ENCODE results near the gene UBE2U.
A peak's percentile ranks its signal among the peaks of the same experiment; 100 is the strongest.

UBE2U gene

DNA sequence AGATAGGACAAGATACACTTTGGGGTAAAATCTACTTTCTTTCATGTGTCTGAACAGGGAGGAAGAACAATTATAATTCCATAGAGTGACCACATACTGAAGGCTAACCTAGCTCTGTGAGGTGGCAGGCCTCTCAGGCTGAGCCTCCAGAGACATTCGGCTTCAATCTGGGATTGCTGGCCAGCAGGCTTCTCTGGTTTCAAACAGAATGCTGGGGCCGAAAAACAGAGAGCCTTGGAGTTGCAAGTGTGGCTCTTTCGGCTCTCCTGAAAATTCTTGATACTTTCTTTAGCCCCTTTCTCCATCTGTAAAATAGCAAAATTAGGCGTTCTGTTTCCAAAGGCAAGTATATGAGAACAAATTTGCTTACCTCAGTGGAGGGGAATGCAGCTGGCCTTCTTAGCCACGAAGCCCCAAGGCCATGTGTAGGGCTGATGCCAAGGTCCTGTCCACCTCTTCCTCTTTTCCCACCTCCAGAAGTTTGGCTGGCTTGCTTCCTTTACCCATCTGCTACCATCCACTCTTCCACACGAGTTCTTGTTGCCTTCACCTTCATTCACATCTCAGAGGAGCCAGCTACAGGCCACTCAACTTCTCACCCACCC, 30.0 kb upstream of the UBE2U start:
- DNase-seq (ENCODE audit: low spot score): no peak
- H3K9me3 ChIP-seq (replicated peaks in 1 of 2; ENCODE audit: control insufficient read depth in 2 of 2, insufficient read depth in 1 of 2, low read depth in 1 of 2, low read length in 2 of 2): no peaks in the 10 kb centered on the region
- no CpG with 5 or more reads among the region's 6 CpGs for WGBS, 2 donors (ENCODE audit: extremely low coverage in 2 of 2, insufficient read length in 2 of 2, insufficient replicate concordance in 1 of 2)
- no peak overlapping the region for H2BK5ac ChIP-seq (ENCODE audit: low read length)
- no peak overlapping the region for H2AK5ac ChIP-seq (ENCODE audit: low read depth, low read length)
- H3K4me3 ChIP-seq (ENCODE audit: low read length in 2 of 2): no peak overlapping the region
- H2BK120ac ChIP-seq (ENCODE audit: low read depth, low read length): no peak overlapping the region
- H3K79me1 ChIP-seq (ENCODE audit: low read depth, low read length): no peaks in the 10 kb centered on the region
- no peak overlapping the region for H2BK15ac ChIP-seq (ENCODE audit: low read length)
- no peak overlapping the region for H3K4ac ChIP-seq (ENCODE audit: low read length)
- H3K14ac ChIP-seq (ENCODE audit: low read length): no peak overlapping the region
- no peak overlapping the region for H3K4me2 ChIP-seq (ENCODE audit: insufficient read depth, low read length, poor library complexity, severe bottlenecking)
- H3K27ac ChIP-seq (replicated peaks; ENCODE audit: low read length): no peak overlapping the region
- H2BK12ac ChIP-seq (ENCODE audit: low read length): no peak overlapping the region
- no peak overlapping the region for H2AFZ ChIP-seq (ENCODE audit: low read length)
- no peak overlapping the region for H3K23ac ChIP-seq (ENCODE audit: low read depth, low read length, poor library complexity)
- H3K4me1 ChIP-seq (ENCODE audit: control insufficient read depth in 2 of 2, insufficient read depth in 1 of 2, low read depth in 1 of 2, low read length in 2 of 2): peaks cover 0 to 2% of the 10 kb centered on the region in 2 donors
- no peaks in the 10 kb centered on the region for H3K27me3 ChIP-seq (ENCODE audit: control insufficient read depth in 3 of 3, insufficient read depth in 3 of 3, low read depth in 1 of 3, low read length in 3 of 3)
- peaks cover 0 to 2% of the 10 kb centered on the region in 2 donors for H3K36me3 ChIP-seq (replicated peaks in 1 of 2; ENCODE audit: control insufficient read depth in 2 of 2, insufficient read depth in 2 of 2, low read length in 2 of 2)
- H3K9ac ChIP-seq (ENCODE audit: low read depth, low read length, poor library complexity): no peak overlapping the region
- peak overlapping the region; percentile 49 for H3K18ac ChIP-seq (ENCODE audit: low read length)
- H4K8ac ChIP-seq (ENCODE audit: low read depth, low read length): no peak overlapping the region
- H4K91ac ChIP-seq (ENCODE audit: low read depth, low read length, poor library complexity): no peak overlapping the region

DNA sequence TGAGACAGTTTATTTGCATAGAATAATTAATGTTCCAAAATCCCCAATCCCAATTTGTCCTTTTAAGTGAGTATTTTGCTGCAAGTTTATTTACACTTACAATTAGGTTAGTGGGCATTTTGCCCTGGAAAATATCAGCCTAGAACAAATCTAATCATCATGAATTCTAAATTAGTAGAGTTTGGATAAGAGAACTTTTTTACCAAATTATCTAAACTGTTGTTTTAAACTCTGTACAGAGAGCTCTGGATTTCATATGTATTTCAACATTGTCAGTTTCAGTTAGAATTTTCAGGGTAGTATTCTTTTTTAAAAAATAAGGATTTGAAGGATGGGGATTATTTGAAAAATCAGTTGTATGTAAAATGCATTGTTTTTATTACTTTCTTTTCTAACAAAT, 27.8 kb upstream of the UBE2U start:
- Histone ChIP-seq H3K23ac (ENCODE audit: low read depth, low read length, poor library complexity) (no peak overlapping the region), H3K4ac (ENCODE audit: low read length) (no peak overlapping the region)

DNA sequence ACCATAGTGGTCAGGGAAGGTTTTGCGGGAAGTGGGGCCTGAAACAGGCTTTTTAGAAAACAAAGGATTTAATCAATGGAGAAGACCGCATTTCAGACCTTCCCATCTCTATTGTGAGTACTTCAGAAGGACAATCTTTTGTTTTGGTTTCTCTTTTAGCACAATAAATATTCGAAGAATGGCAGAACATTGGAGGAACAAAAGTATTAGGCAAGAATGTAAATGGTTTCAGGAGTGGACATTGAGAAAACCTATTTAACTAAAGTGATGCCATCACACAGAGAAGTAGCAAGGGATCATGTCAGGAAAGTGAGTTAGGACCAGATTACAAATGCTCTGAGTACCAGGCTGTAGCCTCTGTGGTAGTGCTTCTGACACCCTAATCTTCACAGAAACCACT, 26.8 kb upstream of the UBE2U start:
- no peaks in the 10 kb centered on the region for H3K27me3 ChIP-seq (ENCODE audit: control insufficient read depth in 3 of 3, insufficient read depth in 3 of 3, low read depth in 1 of 3, low read length in 3 of 3)
- H2BK120ac ChIP-seq (ENCODE audit: low read depth, low read length): no peak overlapping the region
- no peak overlapping the region for H3K27ac ChIP-seq (replicated peaks; ENCODE audit: low read length)
- no peak overlapping the region for H3K18ac ChIP-seq (ENCODE audit: low read length)
- no peak overlapping the region for H3K14ac ChIP-seq (ENCODE audit: low read length)
- DNase-seq (ENCODE audit: low spot score): no peak
- no peak overlapping the region for H2BK12ac ChIP-seq (ENCODE audit: low read length)
- H3K23ac ChIP-seq (ENCODE audit: low read depth, low read length, poor library complexity): no peak overlapping the region
- H4K91ac ChIP-seq (ENCODE audit: low read depth, low read length, poor library complexity): no peak overlapping the region
- no peaks in the 10 kb centered on the region for H3K9me3 ChIP-seq (replicated peaks in 1 of 2; ENCODE audit: control insufficient read depth in 2 of 2, insufficient read depth in 1 of 2, low read depth in 1 of 2, low read length in 2 of 2)
- H3K4me2 ChIP-seq (ENCODE audit: insufficient read depth, low read length, poor library complexity, severe bottlenecking): no peak overlapping the region
- no peak overlapping the region for H2AFZ ChIP-seq (ENCODE audit: low read length)
- H3K4me3 ChIP-seq (ENCODE audit: low read length in 2 of 2): no peak overlapping the region
- H3K4ac ChIP-seq (ENCODE audit: low read length): no peak overlapping the region
- no CpG with 5 or more reads among the region's 3 CpGs for WGBS, 2 donors (ENCODE audit: extremely low coverage in 2 of 2, insufficient read length in 2 of 2, insufficient replicate concordance in 1 of 2)
- H3K9ac ChIP-seq (ENCODE audit: low read depth, low read length, poor library complexity): no peak overlapping the region
- H3K36me3 ChIP-seq (replicated peaks in 1 of 2; ENCODE audit: control insufficient read depth in 2 of 2, insufficient read depth in 2 of 2, low read length in 2 of 2): peaks cover 0 to 2% of the 10 kb centered on the region in 2 donors
- H2AK5ac ChIP-seq (ENCODE audit: low read depth, low read length): no peak overlapping the region
- H3K79me1 ChIP-seq (ENCODE audit: low read depth, low read length): no peaks in the 10 kb centered on the region
- peaks cover 0 to 2% of the 10 kb centered on the region in 2 donors for H3K4me1 ChIP-seq (ENCODE audit: control insufficient read depth in 2 of 2, insufficient read depth in 1 of 2, low read depth in 1 of 2, low read length in 2 of 2)
- H4K8ac ChIP-seq (ENCODE audit: low read depth, low read length): no peak overlapping the region
- no peak overlapping the region for H2BK15ac ChIP-seq (ENCODE audit: low read length)
- H2BK5ac ChIP-seq (ENCODE audit: low read length): no peak overlapping the region

More for the DNA sequence above, 27.8 kb upstream of the UBE2U start:
- no peak overlapping the region for H3K14ac ChIP-seq (ENCODE audit: low read length)
- H2AFZ ChIP-seq (ENCODE audit: low read length): no peak overlapping the region
- no peak overlapping the region for H2BK120ac ChIP-seq (ENCODE audit: low read depth, low read length)
- no peak overlapping the region for H2BK12ac ChIP-seq (ENCODE audit: low read length)
- H4K8ac ChIP-seq (ENCODE audit: low read depth, low read length): no peak overlapping the region
- no peak overlapping the region for H3K4me3 ChIP-seq (ENCODE audit: low read length in 2 of 2)
- H3K9ac ChIP-seq (ENCODE audit: low read depth, low read length, poor library complexity): no peak overlapping the region
- no peak overlapping the region for H2AK5ac ChIP-seq (ENCODE audit: low read depth, low read length)
- H4K91ac ChIP-seq (ENCODE audit: low read depth, low read length, poor library complexity): no peak overlapping the region
- peaks cover 0 to 2% of the 10 kb centered on the region in 2 donors for H3K4me1 ChIP-seq (ENCODE audit: control insufficient read depth in 2 of 2, insufficient read depth in 1 of 2, low read depth in 1 of 2, low read length in 2 of 2)
- peaks cover 0 to 2% of the 10 kb centered on the region in 2 donors for H3K36me3 ChIP-seq (replicated peaks in 1 of 2; ENCODE audit: control insufficient read depth in 2 of 2, insufficient read depth in 2 of 2, low read length in 2 of 2)
- no peak overlapping the region for H3K18ac ChIP-seq (ENCODE audit: low read length)
- no peak overlapping the region for H3K27ac ChIP-seq (replicated peaks; ENCODE audit: low read length)
- no peak for DNase-seq (ENCODE audit: low spot score)
- H3K27me3 ChIP-seq (ENCODE audit: control insufficient read depth in 3 of 3, insufficient read depth in 3 of 3, low read depth in 1 of 3, low read length in 3 of 3): no peaks in the 10 kb centered on the region
- H3K79me1 ChIP-seq (ENCODE audit: low read depth, low read length): no peaks in the 10 kb centered on the region
- no peak overlapping the region for H2BK15ac ChIP-seq (ENCODE audit: low read length)
- H3K9me3 ChIP-seq (replicated peaks in 1 of 2; ENCODE audit: control insufficient read depth in 2 of 2, insufficient read depth in 1 of 2, low read depth in 1 of 2, low read length in 2 of 2): no peaks in the 10 kb centered on the region
- no peak overlapping the region for H2BK5ac ChIP-seq (ENCODE audit: low read length)
- H3K4me2 ChIP-seq (ENCODE audit: insufficient read depth, low read length, poor library complexity, severe bottlenecking): no peak overlapping the region

DNA sequence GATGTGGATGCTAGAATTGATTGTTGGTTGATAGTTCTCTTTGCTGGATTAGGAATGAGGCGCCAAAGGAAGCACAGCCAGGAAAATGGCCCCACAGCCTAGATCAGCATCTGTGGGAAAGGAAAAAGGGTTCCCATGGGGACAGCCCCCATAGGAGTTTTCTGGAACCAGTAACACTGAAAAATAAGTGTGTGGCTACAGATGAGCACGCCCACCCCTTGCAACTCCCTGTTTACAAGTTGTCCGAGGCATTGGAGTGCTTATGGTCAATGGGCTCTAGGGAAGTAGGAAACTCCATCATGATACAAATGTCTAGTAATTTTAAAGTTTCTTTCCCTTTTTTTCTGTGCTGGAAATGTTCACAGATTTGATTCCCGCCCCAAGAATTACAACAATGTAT, 23.8 kb upstream of the UBE2U start:
- no peak overlapping the region for H3K14ac ChIP-seq (ENCODE audit: low read length)
- H3K4ac ChIP-seq (ENCODE audit: low read length): no peak overlapping the region
- peaks cover 0 to 2% of the 10 kb centered on the region in 2 donors for H3K36me3 ChIP-seq (replicated peaks in 1 of 2; ENCODE audit: control insufficient read depth in 2 of 2, insufficient read depth in 2 of 2, low read length in 2 of 2)
- no peak overlapping the region for H4K91ac ChIP-seq (ENCODE audit: low read depth, low read length, poor library complexity)
- no peak overlapping the region for H3K27ac ChIP-seq (replicated peaks; ENCODE audit: low read length)
- no peak overlapping the region for H3K18ac ChIP-seq (ENCODE audit: low read length)
- H2BK120ac ChIP-seq (ENCODE audit: low read depth, low read length): no peak overlapping the region
- H3K4me3 ChIP-seq (ENCODE audit: low read length in 2 of 2): no peak overlapping the region
- no peak for DNase-seq (ENCODE audit: low spot score)
- no peak overlapping the region for H2AK5ac ChIP-seq (ENCODE audit: low read depth, low read length)
- no peaks in the 10 kb centered on the region for H3K9me3 ChIP-seq (replicated peaks in 1 of 2; ENCODE audit: control insufficient read depth in 2 of 2, insufficient read depth in 1 of 2, low read depth in 1 of 2, low read length in 2 of 2)
- H3K23ac ChIP-seq (ENCODE audit: low read depth, low read length, poor library complexity): no peak overlapping the region
- H3K4me1 ChIP-seq (ENCODE audit: control insufficient read depth in 2 of 2, insufficient read depth in 1 of 2, low read depth in 1 of 2, low read length in 2 of 2): peaks cover 0 to 4% of the 10 kb centered on the region in 2 donors
- H3K9ac ChIP-seq (ENCODE audit: low read depth, low read length, poor library complexity): no peak overlapping the region
- H3K79me1 ChIP-seq (ENCODE audit: low read depth, low read length): no peaks in the 10 kb centered on the region
- no peak overlapping the region for H4K8ac ChIP-seq (ENCODE audit: low read depth, low read length)
- H3K27me3 ChIP-seq (ENCODE audit: control insufficient read depth in 3 of 3, insufficient read depth in 3 of 3, low read depth in 1 of 3, low read length in 3 of 3): no peaks in the 10 kb centered on the region
- no CpG with 5 or more reads among the region's 4 CpGs for WGBS, 2 donors (ENCODE audit: extremely low coverage in 2 of 2, insufficient read length in 2 of 2, insufficient replicate concordance in 1 of 2)
- no peak overlapping the region for H2BK12ac ChIP-seq (ENCODE audit: low read length)
- no peak overlapping the region for H2BK5ac ChIP-seq (ENCODE audit: low read length)
- H2AFZ ChIP-seq (ENCODE audit: low read length): no peak overlapping the region
- H2BK15ac ChIP-seq (ENCODE audit: low read length): no peak overlapping the region
- no peak overlapping the region for H3K4me2 ChIP-seq (ENCODE audit: insufficient read depth, low read length, poor library complexity, severe bottlenecking)
